Measurements from ENCODE around the gene RNASEH2A.

DNA sequence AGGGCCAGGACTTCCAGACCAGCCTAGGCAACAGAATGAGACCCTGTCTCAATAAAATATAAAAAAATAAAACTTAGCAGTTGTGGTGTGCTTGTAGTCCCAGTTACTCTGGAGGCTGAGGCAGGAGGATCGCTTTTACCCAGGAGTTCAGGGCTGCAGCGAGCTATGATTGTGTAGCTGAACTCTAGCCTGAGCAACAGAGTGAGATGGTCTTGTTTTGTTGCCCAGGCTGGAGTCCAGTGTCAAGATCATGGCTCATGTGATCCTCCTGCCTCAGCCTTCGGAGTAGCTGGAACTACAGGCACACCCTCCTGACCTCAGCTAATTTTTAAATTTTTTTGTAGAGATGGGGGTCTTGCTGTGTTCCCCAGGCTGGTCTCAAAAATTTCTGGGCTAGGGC is 19.4 kb upstream of the RNASEH2A start:
- TF ChIP-seq ZFP30 (CRISPR knock-in tag; IDR thresholded peaks at IDR 0.05) (no peak), ZFP3 (CRISPR knock-in tag; IDR thresholded peaks at IDR 0.05) (no peak), BACH2 (CRISPR knock-in tag; IDR thresholded peaks at IDR 0.05; ENCODE audit: borderline replicate concordance) (no peak)
- TF ChIP-seq, protein P1, sequence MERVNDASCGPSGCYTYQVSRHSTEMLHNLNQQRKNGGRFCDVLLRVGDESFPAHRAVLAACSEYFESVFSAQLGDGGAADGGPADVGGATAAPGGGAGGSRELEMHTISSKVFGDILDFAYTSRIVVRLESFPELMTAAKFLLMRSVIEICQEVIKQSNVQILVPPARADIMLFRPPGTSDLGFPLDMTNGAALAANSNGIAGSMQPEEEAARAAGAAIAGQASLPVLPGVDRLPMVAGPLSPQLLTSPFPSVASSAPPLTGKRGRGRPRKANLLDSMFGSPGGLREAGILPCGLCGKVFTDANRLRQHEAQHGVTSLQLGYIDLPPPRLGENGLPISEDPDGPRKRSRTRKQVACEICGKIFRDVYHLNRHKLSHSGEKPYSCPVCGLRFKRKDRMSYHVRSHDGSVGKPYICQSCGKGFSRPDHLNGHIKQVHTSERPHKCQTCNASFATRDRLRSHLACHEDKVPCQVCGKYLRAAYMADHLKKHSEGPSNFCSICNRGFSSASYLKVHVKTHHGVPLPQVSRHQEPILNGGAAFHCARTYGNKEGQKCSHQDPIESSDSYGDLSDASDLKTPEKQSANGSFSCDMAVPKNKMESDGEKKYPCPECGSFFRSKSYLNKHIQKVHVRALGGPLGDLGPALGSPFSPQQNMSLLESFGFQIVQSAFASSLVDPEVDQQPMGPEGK (CRISPR knock-in tag; IDR thresholded peaks at IDR 0.05; ENCODE audit: borderline replicate concordance) = no peak
- TF ChIP-seq, protein P2, sequence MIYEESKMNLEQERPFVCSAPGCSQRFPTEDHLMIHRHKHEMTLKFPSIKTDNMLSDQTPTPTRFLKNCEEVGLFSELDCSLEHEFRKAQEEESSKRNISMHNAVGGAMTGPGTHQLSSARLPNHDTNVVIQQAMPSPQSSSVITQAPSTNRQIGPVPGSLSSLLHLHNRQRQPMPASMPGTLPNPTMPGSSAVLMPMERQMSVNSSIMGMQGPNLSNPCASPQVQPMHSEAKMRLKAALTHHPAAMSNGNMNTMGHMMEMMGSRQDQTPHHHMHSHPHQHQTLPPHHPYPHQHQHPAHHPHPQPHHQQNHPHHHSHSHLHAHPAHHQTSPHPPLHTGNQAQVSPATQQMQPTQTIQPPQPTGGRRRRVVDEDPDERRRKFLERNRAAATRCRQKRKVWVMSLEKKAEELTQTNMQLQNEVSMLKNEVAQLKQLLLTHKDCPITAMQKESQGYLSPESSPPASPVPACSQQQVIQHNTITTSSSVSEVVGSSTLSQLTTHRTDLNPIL (CRISPR knock-in tag; IDR thresholded peaks at IDR 0.05; ENCODE audit: low read depth) = no peak
